ENCODE results near the gene SULT1A2.
"Not testable (repeated sequence)": the region's sequence is repeated elsewhere in the genome, so short reads cannot be mapped to it uniquely, and the experiment has no call there.

Gene SULT1A2

DNA sequence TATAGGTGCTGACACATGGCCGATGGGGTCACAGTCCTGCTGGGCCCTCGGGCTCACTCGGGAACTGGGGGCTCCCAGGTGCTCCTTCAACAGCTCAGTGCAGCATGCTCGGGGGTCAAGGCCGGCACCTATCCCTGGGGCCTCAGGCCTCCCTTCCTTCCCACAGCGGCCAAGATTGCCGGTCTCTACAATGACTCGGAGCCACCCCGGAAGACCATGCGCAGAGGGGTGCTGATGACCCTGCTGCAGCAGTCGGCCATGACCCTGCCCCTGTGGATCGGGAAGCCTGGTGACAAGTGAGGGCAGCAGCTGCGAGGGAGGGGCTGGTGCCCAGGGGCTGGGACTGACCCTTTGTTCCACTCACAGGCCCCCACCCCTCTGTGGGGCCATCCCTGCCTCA, 6.9 kb downstream of the SULT1A2 start:
- DNase-seq = no peak

DNA sequence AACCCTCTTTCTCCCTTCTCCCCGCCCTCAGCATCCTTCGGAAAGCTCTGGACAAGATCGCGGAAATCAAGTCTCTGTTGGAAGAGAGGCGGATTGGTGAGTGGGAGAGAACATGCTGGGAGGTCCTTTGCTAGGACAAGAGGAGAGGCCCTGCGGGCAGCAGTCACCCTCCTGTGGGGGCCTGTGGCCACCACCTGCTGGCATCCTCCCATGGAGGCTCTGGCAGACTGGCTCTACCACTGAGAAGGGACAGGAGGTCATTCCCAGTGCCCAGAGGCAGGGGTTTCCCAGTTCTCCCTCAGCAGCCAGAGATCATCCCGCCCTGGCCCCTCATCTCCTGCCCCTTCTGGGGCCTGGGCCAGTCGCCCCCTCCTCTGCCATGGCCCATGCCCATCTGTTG, 7.8 kb downstream of the SULT1A2 start:
- no peak for DNase-seq

DNA sequence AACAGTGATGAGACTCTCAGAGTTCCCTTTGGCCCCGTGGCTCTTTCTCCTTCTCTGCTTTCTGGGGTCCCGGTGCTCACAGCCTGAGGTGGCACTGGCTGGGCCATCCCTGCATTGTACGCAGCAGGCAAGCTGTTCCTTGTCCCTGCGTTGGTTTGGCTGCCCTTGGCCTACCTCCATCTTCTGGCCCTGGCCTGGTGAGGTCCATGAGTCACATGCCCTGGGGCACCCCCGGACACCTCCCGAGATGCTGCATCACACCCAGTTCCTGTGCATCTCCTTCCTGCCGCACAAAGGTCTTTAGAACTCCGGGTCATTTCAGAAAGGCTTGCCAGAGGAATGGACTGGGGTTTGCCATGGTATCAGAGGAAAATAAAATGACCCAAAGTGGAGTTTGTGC, 9.5 kb downstream of the SULT1A2 start:
- no peak for DNase-seq

DNA sequence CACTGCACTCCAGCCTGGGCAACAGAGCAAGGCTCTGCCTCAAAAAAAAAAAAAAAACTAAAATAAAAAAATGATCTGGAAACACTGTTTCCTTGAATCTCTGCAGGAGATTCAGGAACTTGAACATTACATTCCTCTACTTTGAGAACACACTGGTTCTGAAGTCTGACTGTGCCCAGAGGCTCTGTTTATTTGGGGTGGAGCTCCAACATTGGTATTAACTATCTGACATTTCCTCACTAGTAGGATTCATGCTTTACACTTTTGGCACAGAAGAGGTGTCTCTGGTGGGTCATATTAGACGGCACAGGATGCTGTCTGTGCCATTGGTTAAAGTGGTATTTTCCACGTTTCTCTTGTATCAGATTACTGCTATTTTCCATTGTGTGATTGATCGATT, 10.4 kb downstream of the SULT1A2 start:
- no peak for DNase-seq

DNA sequence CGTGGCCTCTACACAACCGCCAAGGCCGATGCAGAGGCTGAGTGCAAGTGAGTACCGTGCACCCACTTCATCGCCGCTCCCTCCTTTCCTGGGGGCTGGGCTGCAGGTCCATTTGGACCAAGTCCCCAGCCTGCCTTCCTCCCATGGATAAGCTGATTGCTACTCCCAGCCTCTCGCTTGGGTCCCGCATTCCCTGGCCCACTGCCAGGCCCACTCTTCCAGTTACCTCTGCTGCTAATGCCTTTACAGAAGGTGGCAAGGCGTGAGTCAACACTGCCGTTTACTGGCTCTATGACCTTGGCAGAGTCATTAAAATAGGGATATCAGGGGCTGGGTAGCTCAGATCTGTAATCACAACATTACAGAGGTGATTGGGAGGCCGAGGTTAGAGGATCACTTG, 11.2 kb downstream of the SULT1A2 start:
- no peak for DNase-seq

DNA sequence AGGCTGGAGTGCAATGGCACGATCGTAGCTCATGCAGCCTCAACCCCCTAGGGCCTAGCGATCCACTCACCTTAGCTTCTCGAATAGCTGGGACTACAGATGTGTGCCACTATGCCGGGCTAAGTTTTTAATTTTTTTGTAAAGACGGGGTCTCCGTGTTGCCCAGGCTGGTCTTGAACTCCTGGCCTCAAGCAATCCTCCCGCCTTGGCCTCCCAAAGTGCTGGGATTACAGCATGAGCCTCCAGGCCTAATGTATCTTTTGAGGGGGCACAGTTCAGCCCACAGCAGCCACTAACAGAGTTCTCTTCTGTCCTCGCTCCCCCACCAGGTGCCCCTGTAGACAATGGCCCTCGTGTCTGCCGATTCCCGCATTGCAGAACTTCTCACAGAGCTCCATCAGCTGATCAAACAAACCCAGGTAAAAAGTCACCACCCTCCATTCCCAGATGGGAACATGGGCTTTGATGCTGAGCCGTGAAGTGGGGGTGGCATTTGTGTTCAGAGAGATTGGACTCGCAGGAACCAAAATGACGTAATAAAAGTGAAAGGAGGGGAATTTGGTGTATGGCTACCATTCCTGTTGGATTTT, 16.0 kb downstream of the SULT1A2 start:
- no peak for DNase-seq

DNA sequence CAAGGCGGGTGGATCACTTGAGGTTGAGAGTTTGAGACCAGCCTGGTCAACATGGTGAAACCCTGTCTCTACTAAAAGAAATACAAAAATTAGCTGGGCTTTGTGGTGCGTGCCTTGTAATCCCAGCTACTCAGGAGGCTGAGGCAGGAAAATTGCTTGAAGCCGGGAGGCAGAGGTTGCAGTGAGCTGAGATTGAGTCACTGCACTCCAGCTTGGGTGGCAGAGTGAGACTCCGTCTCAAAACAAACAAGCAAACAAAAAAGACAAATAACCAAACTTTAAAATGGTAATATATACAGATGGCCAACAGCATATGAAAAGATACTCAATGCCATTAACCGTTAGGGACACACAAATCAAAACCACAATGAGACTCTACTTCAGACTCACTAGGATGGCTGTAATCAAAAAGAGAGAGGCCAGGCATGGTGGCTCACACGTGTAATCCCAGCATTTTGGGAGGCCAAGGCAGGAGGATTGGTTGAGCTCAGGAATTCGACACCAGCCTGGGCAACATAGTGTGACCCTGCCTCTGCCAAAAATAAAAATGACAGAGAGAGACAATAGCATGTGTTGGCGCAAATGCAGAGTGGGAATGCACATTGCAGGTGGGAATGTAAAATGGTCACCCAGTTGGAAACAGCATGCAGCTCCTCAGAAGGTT, 21.3 kb downstream of the SULT1A2 start:
- DNase-seq = no peak

DNA sequence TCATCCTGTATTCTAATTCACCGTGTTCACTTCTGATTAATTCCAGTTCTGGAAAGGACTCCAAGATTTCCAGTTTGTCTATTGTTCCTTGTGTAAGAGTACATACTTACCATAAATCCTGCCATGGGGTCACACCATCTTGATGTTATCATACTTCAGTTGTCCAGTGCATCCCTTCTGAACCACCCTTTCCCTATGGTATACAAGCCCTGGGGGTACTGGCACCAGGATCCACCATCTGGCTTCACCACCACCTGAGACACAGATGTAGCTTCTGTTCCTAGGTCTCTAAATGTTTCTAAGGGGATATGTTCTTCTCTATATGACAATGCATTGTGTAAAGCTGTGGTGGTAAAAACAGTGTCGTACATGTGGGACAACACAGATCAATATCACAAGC, 21.9 kb downstream of the SULT1A2 start:
- no peak for DNase-seq

DNA sequence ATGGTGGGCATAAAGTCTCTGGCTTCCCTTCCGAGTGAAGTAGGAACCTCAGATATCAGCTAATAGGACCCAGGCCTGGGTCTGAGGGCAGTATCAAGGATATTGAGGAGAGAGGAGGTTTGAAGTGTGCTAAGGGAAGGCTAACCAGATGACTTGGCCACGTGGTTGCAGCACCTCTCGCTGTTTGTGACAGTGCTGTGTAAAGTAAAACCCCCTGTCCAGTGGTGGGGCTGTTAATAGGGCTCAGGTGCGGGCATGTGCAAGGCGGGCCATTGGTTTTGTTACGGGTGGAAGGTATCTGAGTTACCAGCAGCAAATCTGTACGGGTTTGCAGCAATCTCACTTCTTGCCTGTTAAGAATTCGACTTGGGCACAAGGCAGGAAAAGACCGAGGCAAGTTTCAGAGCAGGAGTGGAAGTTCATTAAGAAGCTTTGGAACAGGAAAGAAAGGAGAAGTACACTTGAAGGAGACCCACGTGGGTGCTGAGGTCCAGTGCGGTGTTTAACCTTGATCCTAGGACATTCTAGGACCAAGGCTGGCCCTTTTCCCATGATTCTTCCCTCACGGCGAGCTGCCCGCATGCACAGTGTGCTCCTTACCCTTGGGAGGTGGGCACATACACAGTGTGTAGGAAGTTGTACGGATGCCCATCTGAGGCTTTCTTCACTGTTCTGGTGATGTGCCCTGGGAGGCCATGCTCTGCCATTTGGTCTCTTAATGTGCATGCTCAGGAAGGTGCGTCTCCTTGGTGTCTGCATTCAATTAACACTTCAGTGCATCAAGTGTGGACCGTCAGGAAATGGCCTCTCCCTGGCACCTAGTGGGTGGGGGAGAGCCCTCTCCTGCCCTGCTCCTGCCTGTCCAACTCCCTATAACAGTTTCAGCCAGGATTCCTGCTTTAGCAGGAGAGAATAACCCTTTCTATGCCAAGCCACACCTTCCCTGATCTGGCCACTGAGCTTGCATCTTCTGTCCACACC, 22.8 kb downstream of the SULT1A2 start:
- DNase-seq = no peak

DNA sequence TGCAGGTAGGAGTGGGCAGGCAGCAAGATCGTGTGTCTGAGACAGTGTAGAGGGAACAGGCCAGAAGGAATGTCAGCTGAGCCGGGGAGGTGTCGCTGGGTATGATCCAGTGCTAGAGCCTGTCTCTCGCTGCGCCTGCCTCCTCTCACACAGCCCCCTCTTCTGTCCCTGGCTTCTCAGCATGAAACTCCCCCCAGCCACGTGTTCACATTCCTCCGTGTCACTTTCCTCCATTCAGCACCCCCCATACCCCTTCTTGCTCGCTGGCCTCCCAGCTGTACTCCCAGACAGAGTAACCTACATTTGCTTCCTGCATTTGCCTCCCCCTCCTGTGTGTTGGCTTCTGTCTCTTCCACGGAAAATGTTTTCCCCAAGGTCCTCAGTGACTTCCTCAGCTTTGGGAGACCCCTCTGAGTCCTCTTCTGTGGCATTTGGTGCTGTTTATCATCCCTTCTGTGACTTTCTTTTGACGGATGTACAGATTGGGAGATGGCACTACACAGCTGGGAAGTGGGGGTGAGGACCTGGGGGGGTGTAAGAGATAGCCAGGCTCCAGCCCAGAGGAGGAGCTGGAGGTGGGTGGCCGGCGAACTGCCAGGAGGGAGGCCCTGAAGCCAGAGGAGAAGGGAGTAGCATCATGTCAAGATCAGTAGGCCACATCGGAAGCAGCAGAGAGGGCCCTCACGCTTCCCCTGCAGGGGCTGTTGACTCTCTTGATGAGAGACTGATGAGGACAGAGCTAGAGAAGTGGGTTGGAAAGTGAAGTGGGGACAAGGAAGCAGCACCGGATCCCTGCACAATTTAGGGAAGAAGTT, 23.9 kb downstream of the SULT1A2 start:
- DNase-seq = no peak

DNA sequence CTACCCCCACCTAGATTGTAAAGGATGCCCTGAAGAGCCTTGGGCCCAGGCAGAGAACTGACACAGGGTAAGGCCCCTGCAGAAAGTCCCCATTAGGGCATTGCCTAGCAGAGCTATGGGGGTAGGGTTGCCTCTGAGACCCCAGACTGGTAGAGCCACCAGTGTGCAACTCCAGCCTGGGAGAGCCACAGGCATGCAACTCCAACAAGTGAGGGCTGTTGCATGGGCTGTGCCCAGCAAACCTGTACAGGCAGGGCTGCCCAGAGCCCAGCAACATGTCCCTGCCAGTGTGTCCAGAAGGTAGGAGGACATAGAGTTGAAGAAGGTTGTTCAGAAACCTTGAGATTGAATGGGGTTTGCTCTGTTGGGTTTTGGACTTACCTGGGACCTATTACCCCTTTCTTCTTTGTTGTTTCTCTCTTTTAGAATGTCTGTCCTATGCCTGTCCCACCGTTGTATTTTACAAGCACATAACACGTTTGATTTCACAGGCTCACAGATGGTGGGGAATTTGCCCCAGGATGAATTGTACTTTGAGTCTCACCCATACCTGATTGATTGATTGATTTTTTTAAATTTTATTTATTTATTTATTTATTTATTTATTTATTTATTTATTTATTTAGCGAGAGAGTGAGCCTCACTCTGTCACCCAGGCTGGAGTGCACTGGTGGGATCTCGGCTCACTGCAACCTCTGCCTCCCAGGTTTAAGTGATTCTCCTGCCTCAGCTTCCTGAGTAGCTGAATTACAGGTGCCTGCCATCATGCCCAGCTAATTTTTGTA, 26.7 kb downstream of the SULT1A2 start:
- DNase-seq = no peak

DNA sequence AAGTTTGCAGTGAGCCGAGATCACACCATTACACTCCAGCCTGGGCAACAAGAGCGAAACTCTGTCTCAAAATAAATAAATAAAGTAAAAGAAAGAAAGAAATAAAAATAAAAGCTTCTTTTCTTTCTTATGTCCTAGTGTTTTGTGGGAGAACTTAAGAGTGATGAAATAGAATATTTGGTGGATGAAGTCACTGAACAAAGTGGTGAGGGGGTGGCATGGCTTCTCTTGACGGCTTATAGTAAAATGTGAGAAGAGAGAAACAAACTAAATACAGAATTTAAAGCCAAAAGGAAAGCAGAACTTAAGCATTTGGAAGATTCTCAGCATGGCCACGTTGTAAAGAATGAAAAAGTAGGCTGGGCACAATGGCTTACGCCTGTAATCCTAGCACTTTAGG, 27.8 kb downstream of the SULT1A2 start:
- no peak for DNase-seq

DNA sequence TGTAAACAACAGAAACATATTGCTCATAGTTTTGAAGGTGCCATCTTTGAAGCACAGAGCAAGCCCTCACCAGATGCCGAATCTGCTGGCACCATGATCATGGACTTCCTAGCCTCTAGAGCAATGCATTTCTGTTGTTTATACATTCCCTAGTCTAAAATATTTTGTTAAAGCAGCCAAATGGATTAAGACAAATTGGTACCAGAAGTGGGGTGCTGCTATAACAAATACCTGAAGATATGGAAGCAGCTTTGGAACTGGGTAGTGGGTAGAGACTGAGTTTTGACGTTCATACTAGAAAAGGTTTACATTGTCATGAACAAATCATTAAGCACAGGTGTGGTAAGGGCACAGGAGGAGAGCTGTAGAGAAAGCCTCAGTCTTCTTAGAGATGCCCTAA, 29.6 kb downstream of the SULT1A2 start:
- DNase-seq = no peak

DNA sequence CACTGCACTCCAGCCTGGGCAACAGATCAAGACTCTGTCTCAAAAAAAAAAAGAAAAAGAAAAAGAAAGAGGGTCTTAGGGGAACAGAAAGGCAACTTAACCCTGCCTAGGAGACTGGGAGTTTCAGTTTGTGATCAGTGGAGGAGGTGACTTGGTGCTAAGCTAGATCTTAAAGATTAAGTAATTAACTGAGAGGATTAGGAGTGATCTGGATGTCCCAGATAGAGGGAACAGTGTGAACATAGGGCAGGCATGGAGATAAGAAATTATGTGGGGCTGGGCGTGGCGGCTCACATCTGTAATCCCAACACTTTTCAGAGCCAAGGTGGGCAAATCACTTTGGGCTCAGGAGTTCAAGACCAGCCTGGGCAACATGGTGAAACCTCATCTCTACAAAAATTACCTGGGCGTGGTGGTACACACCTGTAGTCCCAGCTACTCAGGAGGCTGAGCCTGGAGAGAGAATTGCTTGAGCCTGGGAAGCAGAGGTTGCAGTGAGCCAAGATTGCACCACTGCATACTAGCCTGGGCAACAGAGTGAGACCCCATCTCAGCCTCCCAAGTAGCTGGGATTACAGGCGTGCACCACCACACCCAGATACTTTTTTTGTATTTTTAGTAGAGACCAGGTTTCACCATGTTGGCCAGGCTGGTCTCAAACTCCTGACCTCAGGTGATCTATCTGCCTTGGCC, 30.5 kb downstream of the SULT1A2 start:
- not testable (repeated sequence) for DNase-seq

DNA sequence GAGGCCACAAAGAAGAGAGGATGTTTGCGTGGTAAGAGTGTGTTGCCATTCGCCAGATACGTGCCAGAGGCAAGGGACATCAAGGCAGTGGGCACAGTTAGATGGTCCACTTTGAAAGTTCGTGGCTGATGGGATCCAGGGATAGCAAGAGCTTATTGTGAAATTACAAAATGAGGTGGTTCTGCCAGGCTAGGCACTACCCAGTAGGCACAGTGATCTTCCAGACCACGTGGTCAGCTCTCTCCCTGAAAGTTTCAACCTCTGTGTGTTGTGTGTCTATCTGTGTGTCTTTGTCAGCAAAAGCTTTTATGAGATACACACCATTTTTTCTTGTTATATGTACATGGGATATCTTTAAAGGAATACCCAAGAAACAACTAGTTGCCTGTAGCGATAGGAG, 33.6 kb downstream of the SULT1A2 start:
- DNase-seq = no peak

DNA sequence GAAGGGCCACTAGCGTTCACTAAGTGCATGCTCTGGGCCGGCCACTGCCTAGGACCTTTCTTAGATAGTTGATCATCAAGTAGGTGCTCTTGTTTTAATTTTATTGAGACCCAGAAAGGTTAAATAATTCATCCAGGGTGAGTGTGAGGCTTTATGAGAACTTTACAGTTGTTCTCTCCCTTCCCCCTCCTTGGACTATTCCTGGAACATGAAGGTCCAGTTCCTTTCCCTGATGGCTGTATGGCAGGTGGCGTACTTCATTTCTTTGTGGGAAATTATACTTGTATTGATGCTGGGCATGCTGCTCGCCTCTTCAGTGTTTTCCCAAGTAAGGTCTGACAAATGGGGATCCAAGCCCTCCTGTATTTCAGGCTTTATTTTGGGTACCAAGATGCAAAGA, 34.7 kb downstream of the SULT1A2 start:
- no peak for DNase-seq

DNA sequence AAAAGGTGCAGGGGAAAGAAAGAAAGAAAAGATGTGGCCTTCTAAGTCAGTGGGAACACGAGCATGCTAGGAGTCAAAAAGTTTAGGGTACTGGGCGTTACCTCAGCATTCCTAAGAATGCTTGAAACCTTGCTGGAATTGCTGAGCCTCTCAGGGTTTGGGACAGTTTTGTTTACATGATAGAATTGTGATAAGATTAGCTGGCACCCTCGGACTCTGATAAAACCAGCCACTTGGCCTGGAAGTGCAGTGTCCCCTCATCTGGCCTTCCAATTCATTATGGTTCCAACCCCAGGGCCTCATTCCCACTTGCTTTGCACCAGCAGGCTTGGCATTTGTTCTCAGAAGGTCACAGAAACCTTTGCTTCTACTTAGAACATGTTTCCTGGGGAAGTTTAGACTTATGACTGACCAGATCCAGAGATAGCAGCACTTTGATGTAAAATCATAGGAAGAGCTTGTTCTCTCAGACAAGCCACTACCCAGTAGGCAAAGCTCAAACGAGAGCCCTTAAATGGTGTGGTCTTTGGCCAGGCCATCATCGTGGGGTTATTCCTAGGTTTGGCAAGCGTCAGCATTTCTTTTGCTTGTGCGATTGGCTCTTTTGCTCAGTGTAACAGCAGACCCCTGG, 35.2 kb downstream of the SULT1A2 start:
- no peak for DNase-seq

DNA sequence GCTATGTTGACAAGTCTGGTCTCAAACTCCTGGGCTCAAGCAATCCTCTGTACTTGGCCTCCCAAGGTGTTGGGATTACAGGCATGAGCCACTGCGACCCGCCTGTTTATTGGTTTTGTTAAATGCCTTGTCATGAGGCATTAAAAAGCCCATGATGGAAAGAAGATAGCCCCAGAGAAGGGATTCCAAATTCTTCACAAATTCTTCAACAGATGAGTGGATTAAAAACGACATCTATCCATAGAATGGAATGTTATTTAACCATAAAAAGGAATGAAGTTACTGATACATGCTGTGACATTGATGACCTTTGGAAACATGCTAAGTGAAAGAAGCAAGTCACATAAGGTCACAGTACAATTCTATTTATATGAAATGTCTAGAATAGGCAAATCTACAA, 38.4 kb downstream of the SULT1A2 start:
- DNase-seq = no peak

DNA sequence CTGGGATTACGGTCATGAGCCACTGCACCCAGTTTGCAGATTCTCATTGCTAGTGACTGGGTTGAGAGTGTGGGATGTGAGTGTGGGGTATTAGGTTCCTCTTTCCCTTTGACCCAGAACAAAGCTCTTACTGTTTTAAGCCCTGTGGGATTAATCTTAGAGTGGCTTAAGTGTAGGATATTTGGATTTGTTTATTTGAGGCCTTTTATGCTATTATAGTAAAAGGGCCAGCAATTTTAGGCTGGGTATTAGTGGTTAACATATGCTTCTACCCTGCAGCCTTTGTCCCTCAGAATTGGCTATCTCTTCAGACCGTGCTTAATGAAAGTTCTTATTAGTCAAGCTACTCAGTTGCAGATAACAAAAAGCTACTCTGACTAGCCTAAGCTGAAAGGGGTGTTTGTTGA, 39.9 kb downstream of the SULT1A2 start:
- DNase-seq = no peak

DNA sequence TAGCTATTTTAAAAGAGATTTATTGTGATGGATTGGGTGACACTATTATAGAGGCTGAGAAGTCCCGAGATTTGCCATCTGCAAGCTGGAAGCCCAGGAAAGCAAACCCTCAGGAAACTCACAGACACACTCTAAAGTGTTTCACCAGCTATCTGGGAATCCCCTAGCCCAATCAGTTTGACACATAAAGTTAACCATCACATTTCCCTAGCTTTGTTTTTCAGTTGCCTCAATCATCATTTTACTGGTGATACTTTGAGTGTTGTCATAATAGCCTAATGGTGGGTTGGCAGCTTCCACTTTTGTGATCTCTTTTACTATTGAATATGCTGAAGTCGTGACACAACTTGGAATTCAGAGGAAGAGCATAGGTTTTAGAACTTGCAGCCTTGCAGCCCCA, 41.3 kb downstream of the SULT1A2 start:
- DNase-seq = no peak
